ELF-1 (cell line): ENCODE data around the gene RBBP8NL.
A peak's percentile ranks its signal among the peaks of the same experiment; 100 is the strongest.
"Not testable (repeated sequence)": the region's sequence is repeated elsewhere in the genome, so short reads cannot be mapped to it uniquely, and the experiment has no call there.

Experiments
- DNase-seq: peaks from one replicate; pipeline ENCODE4 v3.0.0-alpha.2; 2016; ENCODE audit warnings: low read depth, low spot score

RBBP8NL gene

DNA sequence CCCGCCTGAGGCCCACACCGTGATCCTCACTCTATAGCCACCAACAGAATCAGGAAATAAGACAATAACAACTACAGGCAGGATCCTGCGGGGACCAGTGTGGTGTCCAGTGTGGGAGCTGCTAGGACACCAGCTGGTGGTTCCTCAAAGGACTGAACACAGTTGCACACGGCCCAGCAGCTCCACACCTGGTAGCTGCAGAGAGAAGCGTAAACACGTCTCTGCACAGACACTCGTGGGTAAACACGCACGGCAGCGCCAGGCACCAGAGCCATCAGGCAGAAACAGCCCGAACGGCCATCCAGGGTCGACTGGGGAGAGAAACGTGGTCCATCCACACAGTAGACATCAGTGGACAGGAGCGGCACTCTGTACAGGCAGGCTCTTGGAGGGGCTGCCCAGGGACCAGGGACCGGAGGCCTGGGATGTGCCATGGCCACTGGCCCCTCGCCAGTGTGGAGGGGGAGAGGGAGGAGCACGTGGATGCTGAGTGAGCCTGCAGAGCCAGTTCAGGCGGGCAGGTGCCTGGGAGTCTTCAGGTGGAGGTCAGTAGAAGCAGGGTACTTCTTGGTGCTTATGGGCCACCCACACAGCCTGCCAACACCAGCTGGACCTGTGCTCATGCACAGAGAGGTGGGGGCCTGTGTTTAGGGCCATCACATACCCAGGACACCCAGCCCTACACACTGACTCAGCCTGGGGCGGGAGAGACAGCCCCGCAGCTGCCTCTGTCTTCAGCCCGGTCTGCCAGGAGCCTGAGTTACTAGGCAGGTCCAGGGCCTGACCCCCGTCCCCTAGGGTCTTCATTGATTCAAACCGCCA, 52.8 kb downstream of the RBBP8NL start:
- DNase-seq: peak; percentile 33

GRCh38 chr20:62373631-62374179, 53.6 kb downstream of the RBBP8NL start:
- not testable (repeated sequence) for DNase-seq

- no peak for DNase-seq
Measured at GRCh38 chr20:62372042-62372993, 55.0 kb downstream of the RBBP8NL start.

- DNase-seq: no peak
Measured at GRCh38 chr20:62371588-62372041, 55.7 kb downstream of the RBBP8NL start.

DNA sequence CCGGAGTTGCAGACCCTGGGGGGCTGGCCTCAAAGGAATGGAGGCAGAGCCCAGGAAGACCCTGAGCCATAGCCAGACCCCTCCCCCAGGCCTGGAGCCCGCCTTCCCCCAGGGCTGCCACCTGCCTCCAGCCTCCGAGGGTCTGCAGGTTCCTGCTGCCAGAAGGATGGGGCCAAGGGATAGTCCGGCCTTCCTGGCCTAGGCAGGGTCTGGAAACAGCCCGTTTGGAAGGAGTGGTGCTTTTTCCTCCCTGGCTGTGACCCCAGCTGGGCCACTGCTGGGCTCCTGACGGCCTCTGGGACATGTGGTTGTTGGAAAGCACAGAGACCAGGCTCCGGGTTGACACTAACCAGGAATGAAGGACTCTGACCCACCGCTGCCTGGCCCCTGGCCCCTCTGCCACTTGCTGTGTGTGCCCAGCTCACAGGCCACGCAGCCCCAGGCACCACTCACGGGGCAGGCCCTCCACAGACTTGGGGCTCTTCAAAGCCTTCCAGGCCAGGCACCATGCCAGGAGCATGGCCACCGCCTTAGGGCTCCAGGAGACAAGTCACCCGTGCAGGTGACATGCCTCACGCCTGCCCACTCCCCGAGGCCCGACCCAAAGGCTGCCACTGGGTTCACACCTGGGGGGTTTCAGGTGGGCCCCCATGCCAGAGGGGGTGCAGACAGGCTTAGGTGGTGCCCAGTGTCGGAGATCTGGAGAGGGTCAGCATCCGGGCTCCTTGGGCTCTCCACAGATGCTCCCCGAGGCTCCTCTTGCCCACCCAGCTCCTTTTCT, 56.3 kb downstream of the RBBP8NL start:
- DNase-seq: peak; percentile 26

DNA sequence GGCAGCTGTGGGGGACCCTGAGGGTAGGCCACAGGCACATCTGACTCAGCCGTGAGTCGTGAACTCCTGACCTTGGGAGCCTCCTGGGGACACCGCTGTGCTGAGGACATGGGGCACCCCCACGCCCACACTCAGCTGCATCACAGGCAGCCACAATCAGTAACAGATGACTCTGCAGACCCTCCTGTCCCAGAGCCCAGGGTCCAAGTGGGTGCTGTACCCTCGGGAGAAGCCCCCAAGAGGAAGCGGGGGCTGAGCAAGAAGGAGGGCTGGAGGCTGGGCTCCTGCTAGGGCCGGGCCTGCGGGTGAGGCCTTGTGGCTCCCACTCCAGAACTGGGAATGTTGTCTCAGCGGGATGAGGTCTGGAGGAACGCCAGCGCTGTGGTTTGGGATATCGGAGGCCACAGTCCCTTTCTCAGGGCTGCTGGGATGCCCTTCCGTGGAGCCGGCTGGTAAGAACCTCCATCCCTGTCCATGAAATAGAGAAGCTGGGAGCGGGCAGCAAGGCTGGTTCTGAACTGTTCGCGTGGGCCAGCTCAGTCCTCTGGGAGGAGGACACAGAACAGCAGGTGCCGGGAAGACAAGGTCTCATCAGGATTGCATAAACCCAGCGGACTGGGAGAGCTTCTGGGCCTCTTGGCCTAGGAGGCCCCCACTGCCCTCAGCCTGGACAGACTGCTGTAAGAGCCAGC, 57.1 kb downstream of the RBBP8NL start:
- no peak for DNase-seq

GRCh38 chr20:62369815-62370114, 57.6 kb downstream of the RBBP8NL start:
- DNase-seq: no peak

DNA sequence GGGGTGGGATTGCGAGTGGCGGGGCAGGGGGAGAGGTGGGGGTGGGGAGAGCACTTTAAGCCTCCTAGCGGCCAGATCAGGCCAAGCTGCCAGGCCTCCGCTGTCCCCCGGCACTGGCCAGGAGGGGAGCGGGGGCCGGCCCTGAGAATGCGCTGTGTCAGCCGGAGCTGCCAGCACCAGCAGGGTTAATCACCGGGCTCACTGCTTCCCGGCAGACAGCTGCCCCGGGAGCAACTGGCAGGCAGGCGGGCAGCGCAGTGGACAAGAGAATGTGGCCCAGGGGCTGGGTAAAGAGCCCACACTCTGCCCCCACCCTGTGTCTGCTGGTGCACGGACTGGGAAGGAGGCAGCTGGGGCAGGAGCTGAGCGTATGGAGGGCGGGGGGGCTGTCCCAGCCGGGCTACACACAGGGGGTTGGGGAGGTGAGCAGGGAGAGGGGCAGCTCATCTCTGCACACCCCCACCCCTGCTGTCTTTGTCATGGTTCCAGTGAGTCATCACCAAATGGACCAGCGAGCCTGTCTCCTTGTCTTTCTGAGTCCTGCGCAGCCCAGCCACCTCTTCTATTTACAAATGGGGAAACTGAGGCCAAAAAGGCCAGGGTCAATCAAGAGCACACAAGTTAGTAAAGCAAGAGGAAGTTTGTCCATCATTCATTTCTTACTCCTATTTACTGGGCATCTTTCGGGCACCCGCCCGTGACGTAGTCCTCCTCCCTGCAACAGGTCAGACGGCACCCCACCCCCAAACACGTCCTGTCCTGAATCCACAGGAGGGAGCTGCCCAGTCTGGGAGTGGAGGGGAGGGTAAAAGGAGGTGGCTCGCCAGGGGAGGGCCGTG, 58.1 kb downstream of the RBBP8NL start:
- peak; percentile 92 for DNase-seq

GRCh38 chr20:62368392-62368975, 58.9 kb downstream of the RBBP8NL start:
- DNase-seq: no peak

DNA sequence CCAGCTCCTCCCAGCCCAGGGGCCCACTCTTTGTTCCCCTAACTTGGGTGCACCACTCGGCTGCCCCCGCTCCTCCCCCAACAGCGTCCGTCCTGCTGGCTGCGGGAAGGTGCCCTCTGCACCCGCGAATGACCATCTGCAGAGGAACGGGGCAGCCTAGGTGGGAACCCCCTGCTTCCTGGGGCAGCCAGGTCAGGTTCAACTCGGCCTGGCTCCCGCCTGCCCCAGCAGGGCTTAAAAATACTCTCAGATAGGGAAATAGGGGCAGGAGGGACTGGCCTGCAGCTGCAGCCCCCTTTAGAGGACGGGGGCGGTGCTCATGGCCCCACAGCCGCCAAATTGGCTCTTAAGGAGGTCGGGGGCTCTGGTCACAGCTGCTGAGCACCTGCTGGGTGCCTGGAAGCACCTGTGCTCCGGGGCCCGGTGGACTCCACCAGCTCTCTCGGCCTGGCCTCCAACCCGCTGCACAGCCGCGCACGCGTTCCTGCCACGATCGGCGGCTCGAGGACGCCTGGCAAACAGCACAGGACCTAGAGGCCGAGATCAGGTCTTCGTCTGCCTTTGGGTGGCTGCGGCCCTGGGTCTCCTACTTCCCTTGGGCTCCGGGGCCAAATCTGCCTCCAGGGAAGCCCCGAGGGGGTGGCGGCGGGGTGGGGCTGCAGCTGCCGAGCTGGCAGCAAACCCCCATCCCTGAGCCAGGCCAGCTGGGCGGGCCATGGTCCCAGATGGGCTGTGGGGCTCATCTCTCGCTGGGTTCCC, 59.5 kb downstream of the RBBP8NL start:
- peak; percentile 74 for DNase-seq

GRCh38 chr20:62367136-62367632, 60.2 kb downstream of the RBBP8NL start, which contains the start of gene LAMA5:
Gene LAMA5, minus strand, starts transcription at chr20:62367312. Its CDS starts 67 bp downstream, at chr20:62367245.
- no peak for DNase-seq

- peak; percentile 91 for DNase-seq
Measured at GRCh38 chr20:62366370-62367135, 60.8 kb downstream of the RBBP8NL start.

DNA sequence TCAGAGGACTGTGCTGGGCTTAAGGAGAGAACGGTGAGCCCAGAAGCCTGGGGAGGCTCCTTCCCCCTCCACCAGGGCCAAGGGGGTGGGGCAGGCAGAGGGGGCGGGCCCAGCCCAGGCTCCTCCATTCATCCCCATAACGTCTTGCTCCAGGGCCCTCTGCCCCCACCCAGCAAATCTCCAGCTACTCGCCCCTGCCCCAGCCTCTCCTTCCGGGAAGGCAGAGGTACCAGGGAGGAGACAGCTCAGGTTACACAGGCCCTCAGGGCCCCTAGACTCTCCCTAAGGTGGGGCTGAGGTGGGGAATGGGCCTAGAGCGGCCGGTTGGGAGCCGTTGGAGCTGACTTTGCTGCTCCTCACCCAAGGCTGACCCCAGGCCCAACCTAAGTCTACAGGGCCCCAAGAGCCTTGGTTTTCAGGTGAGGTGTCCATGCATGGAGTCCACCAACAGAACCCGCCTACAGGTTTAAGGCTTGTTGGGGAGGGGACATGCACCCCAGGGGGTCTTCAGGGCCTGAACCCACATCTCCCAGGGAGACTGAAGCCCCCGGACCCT, 61.4 kb downstream of the RBBP8NL start:
- peak; percentile 94 for DNase-seq

- DNase-seq: peak; percentile 28
Measured at GRCh38 chr20:62364911-62365736, 62.2 kb downstream of the RBBP8NL start.

DNA sequence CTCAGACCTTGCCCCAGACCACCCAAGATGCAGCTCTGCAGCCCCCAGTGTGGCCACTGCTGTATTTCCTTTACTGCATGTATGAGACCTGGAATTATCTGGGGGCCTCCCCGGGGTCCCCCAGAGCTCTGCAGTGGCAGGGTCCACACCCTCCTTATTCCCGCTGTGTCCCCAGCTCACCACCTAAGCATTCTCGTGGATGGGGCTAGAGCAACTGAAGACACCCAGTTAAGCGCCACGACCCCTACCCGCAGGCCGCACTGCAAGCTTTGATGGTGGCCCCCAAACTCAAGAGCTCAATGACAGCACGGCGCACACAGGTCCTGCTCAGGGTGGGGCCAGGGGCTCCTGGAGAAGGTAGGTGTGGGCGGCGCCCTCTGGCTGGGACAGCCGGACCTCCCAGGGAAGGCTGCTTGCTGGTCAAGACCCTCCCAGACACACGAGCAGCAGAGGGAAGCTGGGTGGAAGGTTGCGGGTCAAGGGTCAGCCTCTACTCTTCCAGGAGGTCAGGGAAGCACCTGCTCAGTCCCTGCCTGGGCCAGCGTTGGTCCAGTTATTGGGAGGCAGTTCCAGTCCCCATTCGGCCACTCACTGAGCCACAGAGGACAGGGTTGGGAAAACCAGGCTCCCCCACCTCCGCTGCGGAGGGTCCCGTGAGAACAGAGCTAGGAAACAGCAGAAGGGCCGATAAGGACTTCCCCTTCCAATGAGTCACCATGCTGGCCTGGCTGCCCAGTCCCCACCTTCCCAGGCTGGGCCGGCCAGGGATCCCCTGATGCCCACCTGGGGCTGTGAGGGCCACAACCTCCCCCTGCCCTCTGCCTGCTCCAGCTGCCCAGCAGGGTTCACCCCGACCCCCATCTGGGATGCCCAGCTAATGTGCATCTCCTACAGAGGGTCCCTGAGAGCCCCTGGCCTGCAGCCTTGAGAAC, 63.2 kb downstream of the RBBP8NL start:
- DNase-seq: peak; percentile 65
